HEK293 (cell line): ENCODE measurements around the gene PXYLP1.

Source experiments
- CTCF ChIA-PET: fragments of 350-600 bp; formaldehyde crosslinking; extraction: SDS; loops from one replicate; lab custom pipeline; 2021; ENCODE audit warnings: antibody characterized with exemption; lab: Yijun Ruan, JAX
- POLR2A ChIA-PET: fragments of 300-600 bp; formaldehyde crosslinking; extraction: SDS; loops from one replicate; lab custom pipeline; 2020; ENCODE audit warnings: antibody characterized with exemption, inconsistent platforms; lab: Yijun Ruan, JAX
- H3K27ac ChIP-seq: fragments of 200-500 bp; sonication (Bioruptor generic); 2 replicates; pipeline ENCODE4 v1.5.1; 2014; ENCODE audit warnings: low read depth, low read length, control low read depth, inconsistent platforms; ENCODE audit errors: extremely low read depth
- H3K36me3 ChIP-seq, 2 experiments: fragments of 200-500 bp in 1 of 2; sonication (Bioruptor generic) in 1 of 2; 1 replicate in 1 of 2; 2 replicates in 1 of 2; pipeline ENCODE4 v1.5.1; 2014 to 2017; ENCODE audit warnings: inconsistent platforms in 2 of 2, low read length in 2 of 2; ENCODE audit not compliant: control insufficient read depth in 2 of 2, insufficient read depth in 1 of 2
- H3K4me1 ChIP-seq: fragments of 200-500 bp; sonication (Bioruptor generic); 2 replicates; pipeline ENCODE4 v1.5.1; 2014; ENCODE audit warnings: mild to moderate bottlenecking, low read length, inconsistent platforms; ENCODE audit not compliant: control insufficient read depth, insufficient read depth
- H3K4me3 ChIP-seq: 2 replicates; pipeline ENCODE4 v1.5.1; 2011; ENCODE audit warnings: low read depth, mild to moderate bottlenecking, control low read depth, low read length, moderate library complexity
- H3K9me3 ChIP-seq: fragments of 200-500 bp; sonication (Bioruptor generic); 2 replicates; pipeline ENCODE4 v1.5.1; 2014; ENCODE audit warnings: low read depth, low read length, inconsistent platforms; ENCODE audit not compliant: control insufficient read depth, insufficient read depth
- BCL11A ChIP-seq: fragments of 450-650 bp; formaldehyde crosslinking; IDR thresholded peaks from 2 replicates; pipeline ENCODE4 v1.5.1; 2016; ENCODE audit warnings: low read depth, missing biosample characterization, missing genetic modification characterization
- GFI1B ChIP-seq: fragments of 450-650 bp; formaldehyde crosslinking; IDR thresholded peaks from 2 replicates; pipeline ENCODE4 v1.5.1; 2016; ENCODE audit warnings: missing biosample characterization, missing genetic modification characterization
- GLI2 ChIP-seq: fragments of 450-650 bp; formaldehyde crosslinking; IDR thresholded peaks from 2 replicates; pipeline ENCODE4; 2017; ENCODE audit warnings: missing biosample characterization, missing genetic modification characterization, low read depth, borderline replicate concordance
- GLIS1 ChIP-seq: fragments of 450-650 bp; formaldehyde crosslinking; IDR thresholded peaks from 2 replicates; pipeline ENCODE4 v1.5.1; 2016; ENCODE audit warnings: missing biosample characterization, missing genetic modification characterization
- PRDM1 ChIP-seq: fragments of 450-650 bp; formaldehyde crosslinking; IDR thresholded peaks from 2 replicates; pipeline ENCODE4; 2016; ENCODE audit warnings: missing biosample characterization, missing genetic modification characterization
- ZNF157 ChIP-seq: fragments of 450-650 bp; formaldehyde crosslinking; IDR thresholded peaks from 2 replicates; pipeline ENCODE4 v1.5.1; 2016; ENCODE audit warnings: missing biosample characterization, missing genetic modification characterization
- ZNF169 ChIP-seq: fragments of 450-650 bp; formaldehyde crosslinking; IDR thresholded peaks from 2 replicates; pipeline ENCODE4 v1.5.1; 2016; ENCODE audit warnings: missing biosample characterization, missing genetic modification characterization
- ZNF214 ChIP-seq: fragments of 450-650 bp; formaldehyde crosslinking; IDR thresholded peaks from 2 replicates; pipeline ENCODE4 v1.5.1; 2017; ENCODE audit warnings: missing biosample characterization, mild to moderate bottlenecking, missing genetic modification characterization, borderline replicate concordance
- ZNF335 ChIP-seq: fragments of 450-650 bp; formaldehyde crosslinking; conservative IDR thresholded peaks from 2 replicates; pipeline ENCODE4 v1.5.1; 2016; ENCODE audit warnings: missing biosample characterization, missing genetic modification characterization
- ZNF530 ChIP-seq: fragments of 450-650 bp; formaldehyde crosslinking; IDR thresholded peaks from 2 replicates; pipeline ENCODE4 v1.5.1; 2016; ENCODE audit warnings: low read depth, missing biosample characterization, missing genetic modification characterization
- ZNF664 ChIP-seq: fragments of 450-650 bp; formaldehyde crosslinking; IDR thresholded peaks from 2 replicates; pipeline ENCODE4 v1.5.1; 2016; ENCODE audit warnings: missing biosample characterization, missing genetic modification characterization
- ZNF707 ChIP-seq: fragments of 450-650 bp; formaldehyde crosslinking; IDR thresholded peaks from 2 replicates; pipeline ENCODE4 v1.5.1; 2016; ENCODE audit warnings: missing biosample characterization, missing genetic modification characterization
- ZNF785 ChIP-seq: fragments of 450-650 bp; formaldehyde crosslinking; IDR thresholded peaks from 2 replicates; pipeline ENCODE4 v1.5.1; 2016; ENCODE audit warnings: missing biosample characterization, missing genetic modification characterization
- TF ChIP-seq, protein P1 (sequence below): fragments of 450-650 bp; formaldehyde crosslinking; IDR thresholded peaks from 2 replicates; pipeline ENCODE4 v1.5.1; 2017; ENCODE audit warnings: missing biosample characterization, missing genetic modification characterization
- TF ChIP-seq, protein P2 (sequence below): fragments of 450-650 bp; formaldehyde crosslinking; IDR thresholded peaks from 2 replicates; pipeline ENCODE4 v1.5.1; 2016; ENCODE audit warnings: missing biosample characterization, missing genetic modification characterization
- TF ChIP-seq, protein P3 (sequence below): fragments of 450-650 bp; formaldehyde crosslinking; IDR thresholded peaks from 2 replicates; pipeline ENCODE4 v1.5.1; 2017; ENCODE audit warnings: missing biosample characterization, missing genetic modification characterization
- TF ChIP-seq, protein P4 (sequence below): fragments of 450-650 bp; formaldehyde crosslinking; IDR thresholded peaks from 2 replicates; pipeline ENCODE4 v1.5.1; 2016; ENCODE audit warnings: missing biosample characterization, missing genetic modification characterization
- TF ChIP-seq, protein P5 (sequence below): fragments of 450-650 bp; formaldehyde crosslinking; IDR thresholded peaks from 2 replicates; pipeline ENCODE4 v1.5.1; 2017; ENCODE audit warnings: missing biosample characterization, missing genetic modification characterization

Gene PXYLP1

DNA sequence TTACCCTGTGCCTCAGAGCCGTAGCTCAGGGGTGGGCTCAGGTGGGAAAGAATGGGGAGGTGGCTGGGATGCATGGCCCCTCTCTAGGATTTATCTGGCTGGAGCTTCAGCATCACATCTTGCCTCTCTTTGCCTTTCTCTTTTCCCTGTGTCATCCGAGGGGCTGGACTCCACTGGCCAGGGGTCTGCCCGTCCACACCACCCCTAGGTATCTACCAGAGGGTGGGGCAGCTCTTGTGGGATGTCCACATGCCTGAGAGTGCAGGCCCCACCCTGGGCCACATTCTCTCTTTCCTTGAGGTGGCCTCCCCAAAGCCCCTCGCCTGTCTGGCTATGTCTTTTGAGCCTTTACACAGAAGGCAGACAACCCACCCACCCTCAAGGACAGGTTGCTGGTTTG lies 37.2 kb downstream of the PXYLP1 start:
- Histone ChIP-seq H3K36me3 (peaks cover 0 to 10% of the 10 kb centered on the region in 2 experiments; a peak in 1 of 3 replicates), H3K4me1 (no peaks in the 10 kb centered on the region), H3K9me3 (no peaks in the 10 kb centered on the region), H3K4me3 (no peak overlapping the region), H3K27ac (no peak overlapping the region)
- TF ChIP-seq GLIS1 (tag by site-specific recombination) = no peak
- TF ChIP-seq ZNF214 (tag by site-specific recombination) = no peak
- TF ChIP-seq ZNF664 (tag by site-specific recombination) = no peak
- TF ChIP-seq ZNF785 (tag by site-specific recombination) = no peak
- TF ChIP-seq ZNF169 (tag by site-specific recombination) = no peak
- TF ChIP-seq ZNF530 (tag by site-specific recombination) = no peak
- CTCF ChIA-PET = interaction anchor here (0.6 to 1.5 kb wide), 2 partner anchors 37 to 225 kb away, joined by 3 to 5 read pairs; partner anchors contain the start of gene PXYLP1
- POLR2A ChIA-PET = no interaction called here

DNA sequence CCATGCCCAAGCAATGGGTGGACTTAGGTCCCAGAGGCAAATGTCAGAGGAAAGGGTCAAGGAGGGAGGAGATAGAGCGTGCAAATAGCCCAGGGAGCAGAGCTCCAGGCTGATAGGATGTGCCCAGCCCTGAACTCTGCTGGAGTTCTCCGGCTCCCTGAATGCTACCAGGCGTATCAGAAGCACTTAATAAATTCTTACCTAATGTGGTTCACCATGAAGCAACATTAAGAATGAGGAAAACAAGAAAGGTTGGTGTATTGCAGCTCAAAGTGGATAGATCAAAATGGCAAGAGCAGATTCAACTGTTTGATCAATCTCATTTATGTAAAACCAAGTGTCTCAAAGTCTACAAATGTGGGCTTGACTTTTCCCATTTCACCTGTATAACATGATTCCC lies 38.3 kb downstream of the PXYLP1 start:
- H3K27ac ChIP-seq = no peak overlapping the region
- TF ChIP-seq BCL11A (tag by site-specific recombination) = no peak
- TF ChIP-seq ZNF157 (tag by site-specific recombination) = no peak
- TF ChIP-seq ZNF335 = no peak
- no peak for TF ChIP-seq PRDM1 (tag by site-specific recombination)
- TF ChIP-seq, protein P1, sequence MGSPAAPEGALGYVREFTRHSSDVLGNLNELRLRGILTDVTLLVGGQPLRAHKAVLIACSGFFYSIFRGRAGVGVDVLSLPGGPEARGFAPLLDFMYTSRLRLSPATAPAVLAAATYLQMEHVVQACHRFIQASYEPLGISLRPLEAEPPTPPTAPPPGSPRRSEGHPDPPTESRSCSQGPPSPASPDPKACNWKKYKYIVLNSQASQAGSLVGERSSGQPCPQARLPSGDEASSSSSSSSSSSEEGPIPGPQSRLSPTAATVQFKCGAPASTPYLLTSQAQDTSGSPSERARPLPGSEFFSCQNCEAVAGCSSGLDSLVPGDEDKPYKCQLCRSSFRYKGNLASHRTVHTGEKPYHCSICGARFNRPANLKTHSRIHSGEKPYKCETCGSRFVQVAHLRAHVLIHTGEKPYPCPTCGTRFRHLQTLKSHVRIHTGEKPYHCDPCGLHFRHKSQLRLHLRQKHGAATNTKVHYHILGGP (tag by site-specific recombination) = no peak
- TF ChIP-seq, protein P2, sequence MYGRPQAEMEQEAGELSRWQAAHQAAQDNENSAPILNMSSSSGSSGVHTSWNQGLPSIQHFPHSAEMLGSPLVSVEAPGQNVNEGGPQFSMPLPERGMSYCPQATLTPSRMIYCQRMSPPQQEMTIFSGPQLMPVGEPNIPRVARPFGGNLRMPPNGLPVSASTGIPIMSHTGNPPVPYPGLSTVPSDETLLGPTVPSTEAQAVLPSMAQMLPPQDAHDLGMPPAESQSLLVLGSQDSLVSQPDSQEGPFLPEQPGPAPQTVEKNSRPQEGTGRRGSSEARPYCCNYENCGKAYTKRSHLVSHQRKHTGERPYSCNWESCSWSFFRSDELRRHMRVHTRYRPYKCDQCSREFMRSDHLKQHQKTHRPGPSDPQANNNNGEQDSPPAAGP (tag by site-specific recombination) = no peak
- no peak for TF ChIP-seq ZNF707 (tag by site-specific recombination)
- TF ChIP-seq GLI2 (tag by site-specific recombination) = no peak
- TF ChIP-seq, protein P3, sequence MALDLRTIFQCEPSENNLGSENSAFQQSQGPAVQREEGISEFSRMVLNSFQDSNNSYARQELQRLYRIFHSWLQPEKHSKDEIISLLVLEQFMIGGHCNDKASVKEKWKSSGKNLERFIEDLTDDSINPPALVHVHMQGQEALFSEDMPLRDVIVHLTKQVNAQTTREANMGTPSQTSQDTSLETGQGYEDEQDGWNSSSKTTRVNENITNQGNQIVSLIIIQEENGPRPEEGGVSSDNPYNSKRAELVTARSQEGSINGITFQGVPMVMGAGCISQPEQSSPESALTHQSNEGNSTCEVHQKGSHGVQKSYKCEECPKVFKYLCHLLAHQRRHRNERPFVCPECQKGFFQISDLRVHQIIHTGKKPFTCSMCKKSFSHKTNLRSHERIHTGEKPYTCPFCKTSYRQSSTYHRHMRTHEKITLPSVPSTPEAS (tag by site-specific recombination) = no peak
- no peak for TF ChIP-seq GFI1B (tag by site-specific recombination)
- TF ChIP-seq, protein P4, sequence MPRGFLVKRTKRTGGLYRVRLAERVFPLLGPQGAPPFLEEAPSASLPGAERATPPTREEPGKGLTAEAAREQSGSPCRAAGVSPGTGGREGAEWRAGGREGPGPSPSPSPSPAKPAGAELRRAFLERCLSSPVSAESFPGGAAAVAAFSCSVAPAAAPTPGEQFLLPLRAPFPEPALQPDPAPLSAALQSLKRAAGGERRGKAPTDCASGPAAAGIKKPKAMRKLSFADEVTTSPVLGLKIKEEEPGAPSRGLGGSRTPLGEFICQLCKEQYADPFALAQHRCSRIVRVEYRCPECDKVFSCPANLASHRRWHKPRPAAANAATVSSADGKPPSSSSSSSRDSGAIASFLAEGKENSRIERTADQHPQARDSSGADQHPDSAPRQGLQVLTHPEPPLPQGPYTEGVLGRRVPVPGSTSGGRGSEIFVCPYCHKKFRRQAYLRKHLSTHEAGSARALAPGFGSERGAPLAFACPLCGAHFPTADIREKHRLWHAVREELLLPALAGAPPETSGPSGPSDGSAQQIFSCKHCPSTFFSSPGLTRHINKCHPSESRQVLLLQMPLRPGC = no peak
- TF ChIP-seq, protein P5, sequence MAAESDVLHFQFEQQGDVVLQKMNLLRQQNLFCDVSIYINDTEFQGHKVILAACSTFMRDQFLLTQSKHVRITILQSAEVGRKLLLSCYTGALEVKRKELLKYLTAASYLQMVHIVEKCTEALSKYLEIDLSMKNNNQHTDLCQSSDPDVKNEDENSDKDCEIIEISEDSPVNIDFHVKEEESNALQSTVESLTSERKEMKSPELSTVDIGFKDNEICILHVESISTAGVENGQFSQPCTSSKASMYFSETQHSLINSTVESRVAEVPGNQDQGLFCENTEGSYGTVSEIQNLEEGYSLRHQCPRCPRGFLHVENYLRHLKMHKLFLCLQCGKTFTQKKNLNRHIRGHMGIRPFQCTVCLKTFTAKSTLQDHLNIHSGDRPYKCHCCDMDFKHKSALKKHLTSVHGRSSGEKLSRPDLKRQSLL (tag by site-specific recombination) = no peak
- TF ChIP-seq, all 188 proteins: peak for 0
- H3K4me3 ChIP-seq = no peak overlapping the region
- peaks cover 0 to under 1% of the 10 kb centered on the region in 2 experiments; a peak in 1 of 3 replicates for H3K36me3 ChIP-seq
- ChIA-PET POLR2A (no interaction called here), CTCF (no interaction called here)
- H3K4me1 ChIP-seq = no peaks in the 10 kb centered on the region
- no peaks in the 10 kb centered on the region for H3K9me3 ChIP-seq
